ENCODE data around the gene SLC38A2.

GRCh38 chr12:46368138-46368537 lies 4.4 kb downstream of the SLC38A2 start:
- TF ChIP-seq POLR2A (IDR thresholded peaks at IDR 0.05; ENCODE audit: low read depth, low read length) (no peak), POLR2AphosphoS5 (IDR thresholded peaks at IDR 0.05; ENCODE audit: low read depth, low read length) (no peak)
